Small intestine (tissue), 16 donors: ENCODE data around the gene NUBP2. TPM values are rescaled to one million over a fixed set of nuclear protein-coding genes. Genes with fewer than 3 reads are reported as not detected.

Experiments
- DNase-seq, 2 donors: peaks; one replicate each; pipeline versions ENCODE4 v3.0.0 to v3.0.0-alpha.2; 2013
- FAIRE-seq: peaks from 2 replicates; lab custom pipeline; 2012; peaks lifted over from hg19 to GRCh38; lab: Jason Lieb, UNC
- H3K27ac ChIP-seq, 3 donors: one replicate each; pipeline ENCODE4 v1.5.1; 2013; ENCODE audit warnings: low read length in 2 of 3, mild to moderate bottlenecking in 2 of 3, control low read depth in 1 of 3, inconsistent platforms in 1 of 3, low read depth in 1 of 3, moderate library complexity in 1 of 3
- H3K27me3 ChIP-seq, 3 donors: one replicate each; pipeline ENCODE4 v1.6.1; 2013; ENCODE audit warnings: low read length in 3 of 3, inconsistent platforms in 1 of 3; ENCODE audit not compliant: control insufficient read depth in 3 of 3, insufficient read depth in 3 of 3
- H3K36me3 ChIP-seq, 3 donors: one replicate each; pipeline ENCODE4 v1.6.1; 2013; ENCODE audit warnings: low read length in 3 of 3, inconsistent platforms in 1 of 3, low read depth in 1 of 3, mild to moderate bottlenecking in 1 of 3, moderate library complexity in 1 of 3; ENCODE audit not compliant: control insufficient read depth in 3 of 3, insufficient read depth in 2 of 3
- H3K4me1 ChIP-seq, 3 donors: one replicate each; pipeline ENCODE4 v1.6.1; 2013; ENCODE audit warnings: low read length in 2 of 3, inconsistent platforms in 1 of 3, low read depth in 1 of 3, mild to moderate bottlenecking in 1 of 3, moderate library complexity in 1 of 3; ENCODE audit not compliant: control insufficient read depth in 3 of 3, insufficient read depth in 2 of 3
- H3K4me3 ChIP-seq, 3 donors: one replicate each; pipeline ENCODE4 v1.5.1; 2013; ENCODE audit warnings: low read length in 3 of 3, control low read depth in 1 of 3, inconsistent platforms in 1 of 3, low read depth in 1 of 3, mild to moderate bottlenecking in 1 of 3, moderate library complexity in 1 of 3
- H3K9me3 ChIP-seq, 2 donors: one replicate each; pipeline ENCODE4 v1.6.1; 2013; ENCODE audit warnings: low read depth in 1 of 2, low read length in 1 of 2; ENCODE audit not compliant: control insufficient read depth in 2 of 2, insufficient read depth in 1 of 2
- WGBS, 3 donors: extraction: QIAGEN DNeasy Blood & Tissue Kit; methylation state at CpG; one replicate each; pipeline ENCODE4 v1.1.7; 2013; 5-methylcytosine and 5-hydroxymethylcytosine counted together
- long read RNA-seq, 10 donors: transcript quantifications; one replicate each; lab custom pipeline, GENCODE V29; 2026
- polyA plus RNA-seq, 4 donors: library from polyadenylated mRNA; stranded (reverse) in 3 of 4; unstranded in 1 of 4; fragments of 200-250 nt in 3 of 4; fragments of 120-200 nt in 1 of 4; gene quantifications; one replicate each; pipeline versions ENCODE4 v1.2.1 to v1.2.3, GENCODE V29; 2013
- donor health status: healthy with polysubstance abuse.
- donor health status: control.
- donor health status: control.
- donor health status: Bipolar disorder and iron deficiency.
- donor health status: healthy.

Gene NUBP2
- 10 to 100 TPM; 38.6 to 70.7 (median 61.8) TPM for polyA plus RNA-seq
- long read RNA-seq, donor 1, result 0 reads
- long read RNA-seq, donor 2, transcript NUBP2-215 (6 exons, 1,173 nt), result major isoform, 5 of 9 reads
- long read RNA-seq, donor 2, partial matches to known transcripts, result 0 of 9 reads
- long read RNA-seq, donor 2, other reads (novel, unspliced or antisense), result 0 of 9 reads
- long read RNA-seq, donor 3, partial matches to known transcripts, result 8 of 16 reads
- long read RNA-seq, donor 3, other reads (novel, unspliced or antisense), result 0 of 16 reads
- long read RNA-seq, donor 4, partial matches to known transcripts, result 0 of 2 reads
- long read RNA-seq, donor 4, other reads (novel, unspliced or antisense), result 0 of 2 reads
- long read RNA-seq, donor 5, transcript NUBP2-201 (7 exons, 1,413 nt), result major isoform, 6 of 8 reads
- long read RNA-seq, donor 5, partial matches to known transcripts, result 0 of 8 reads
- long read RNA-seq, donor 5, other reads (novel, unspliced or antisense), result 0 of 8 reads
- long read RNA-seq, donor 6, transcript NUBP2-201 (7 exons, 1,413 nt), result major isoform, 6 of 9 reads
- long read RNA-seq, donor 6, partial matches to known transcripts, result 0 of 9 reads
- long read RNA-seq, donor 6, other reads (novel, unspliced or antisense), result 0 of 9 reads
- long read RNA-seq, donor 7, transcript NUBP2-215 (6 exons, 1,173 nt), result major isoform, 14 of 31 reads
- long read RNA-seq, donor 7, transcript NUBP2-201 (7 exons, 1,413 nt), result major isoform, 14 of 31 reads
- long read RNA-seq, donor 7, partial matches to known transcripts, result 0 of 31 reads
- long read RNA-seq, donor 7, other reads (novel, unspliced or antisense), result 0 of 31 reads
- long read RNA-seq, donor 8, partial matches to known transcripts, result 0 of 4 reads
- long read RNA-seq, donor 8, other reads (novel, unspliced or antisense), result 0 of 4 reads
- long read RNA-seq, donor 9, partial matches to known transcripts, result 0 of 5 reads
- long read RNA-seq, donor 9, other reads (novel, unspliced or antisense), result 0 of 5 reads
- long read RNA-seq, donor 10, transcript NUBP2-215 (6 exons, 1,173 nt), result minor isoform, 6 of 16 reads
- long read RNA-seq, donor 10, transcript NUBP2-201 (7 exons, 1,413 nt), result major isoform, 8 of 16 reads
- long read RNA-seq, donor 10, partial matches to known transcripts, result 0 of 16 reads
- long read RNA-seq, donor 10, other reads (novel, unspliced or antisense), result 0 of 16 reads

GRCh38 chr16:1782408-1783264, at the start of gene NUBP2, which contains the start of gene SPSB3:
Gene NUBP2, plus strand, starts transcription at chr16:1782960. Its CDS starts 61 bp downstream, at chr16:1783021.
Gene SPSB3, minus strand, starts transcription at chr16:1782571. Its CDS starts 1,088 bp downstream, at chr16:1781483.
- peaks cover 3 to 26% (median 5%) of the 10 kb centered on the region in 3 donors for H3K4me1 ChIP-seq
- H3K4me3 ChIP-seq, result peak within 1 kb of the TSS; percentile 77 to 91 (median 88)
- H3K9me3 ChIP-seq, result no peaks in the 10 kb centered on the region
- H3K36me3 ChIP-seq, result peaks cover 0 to 70% (median 0%) of the 10 kb centered on the region in 3 donors
- FAIRE-seq (peak; percentile 98), DNase-seq (peak; percentile 100)
- 0% methylated on average over 82 to 102 of the region's 102 CpGs for WGBS, 3 donors
- peak within 1 kb of the TSS; percentile 58 to 80 (median 72) for H3K27ac ChIP-seq
- no peaks in the 10 kb centered on the region for H3K27me3 ChIP-seq

- FAIRE-seq (no peak), DNase-seq (no peak)
- Histone ChIP-seq H3K4me3 (no peak overlapping the region), H3K9me3 (peaks cover 0 to 3% of the 10 kb centered on the region in 2 donors), H3K27me3 (no peaks in the 10 kb centered on the region), H3K36me3 (peaks cover 5 to 58% (median 18%) of the 10 kb centered on the region in 3 donors), H3K27ac (no peak overlapping the region), H3K4me1 (no peaks in the 10 kb centered on the region)
- 95 to 96% (median 96%) methylated on average over 21 to 22 of the region's 22 CpGs for WGBS, 3 donors
Measured at GRCh38 chr16:1734123-1734522, 48.6 kb upstream of the NUBP2 start.

GRCh38 chr16:1734816-1735215, 47.9 kb upstream of the NUBP2 start:
- Histone ChIP-seq H3K36me3 (peaks cover 2 to 51% (median 13%) of the 10 kb centered on the region in 3 donors), H3K27ac (no peak overlapping the region), H3K9me3 (peaks cover 0 to 3% of the 10 kb centered on the region in 2 donors), H3K4me3 (no peak overlapping the region), H3K27me3 (no peaks in the 10 kb centered on the region), H3K4me1 (no peaks in the 10 kb centered on the region)
- DNase-seq (no peak), FAIRE-seq (no peak)
- WGBS, 3 donors, result 97 to 98% (median 97%) methylated on average over 22 of the region's 22 CpGs

GRCh38 chr16:1740234-1740633, 42.5 kb upstream of the NUBP2 start:
- no peaks in the 10 kb centered on the region for H3K27me3 ChIP-seq
- DNase-seq (no peak), FAIRE-seq (no peak)
- no peaks in the 10 kb centered on the region for H3K4me1 ChIP-seq
- WGBS, 3 donors, result 96 to 98% (median 97%) methylated on average over 33 of the region's 33 CpGs
- H3K9me3 ChIP-seq, result peaks cover 0 to 3% of the 10 kb centered on the region in 2 donors
- H3K36me3 ChIP-seq, result peaks cover 2 to 51% (median 4%) of the 10 kb centered on the region in 3 donors
- no peak overlapping the region for H3K27ac ChIP-seq
- H3K4me3 ChIP-seq, result no peak overlapping the region

GRCh38 chr16:1740781-1741490, 41.8 kb upstream of the NUBP2 start:
- no peaks in the 10 kb centered on the region for H3K4me1 ChIP-seq
- WGBS, 3 donors, result 94 to 97% (median 94%) methylated on average over 30 of the region's 30 CpGs
- peaks cover 0 to 3% of the 10 kb centered on the region in 2 donors for H3K9me3 ChIP-seq
- H3K4me3 ChIP-seq, result no peak overlapping the region
- no peak overlapping the region for H3K27ac ChIP-seq
- DNase-seq, result no peak
- FAIRE-seq, result no peak
- H3K27me3 ChIP-seq, result no peaks in the 10 kb centered on the region
- peaks cover 2 to 53% (median 4%) of the 10 kb centered on the region in 3 donors for H3K36me3 ChIP-seq

- DNase-seq (no peak), FAIRE-seq (no peak)
- Histone ChIP-seq H3K9me3 (peaks cover 0 to 3% of the 10 kb centered on the region in 2 donors), H3K4me3 (no peak overlapping the region), H3K27me3 (no peaks in the 10 kb centered on the region), H3K27ac (no peak overlapping the region), H3K4me1 (no peaks in the 10 kb centered on the region), H3K36me3 (peaks cover 4 to 60% (median 5%) of the 10 kb centered on the region in 3 donors)
- WGBS, 3 donors, result 95 to 98% (median 98%) methylated on average over 19 of the region's 19 CpGs
Measured at GRCh38 chr16:1741553-1742165, 41.1 kb upstream of the NUBP2 start.
